GM12872 (cell line): ENCODE data around the gene MAML3.

Experiments
- CTCF ChIP-seq: IDR thresholded peaks from 3 replicates; pipeline ENCODE4 v1.5.1; 2011; ENCODE audit warnings: low read depth, mild to moderate bottlenecking, low read length, moderate library complexity; ENCODE audit not compliant: insufficient read depth

The MAML3 gene

GRCh38 chr4:139851133-139851532, 302.9 kb downstream of the MAML3 start:
- no peak for TF ChIP-seq CTCF

- no peak for TF ChIP-seq CTCF
Observed at GRCh38 chr4:139849219-139849618, 304.8 kb downstream of the MAML3 start.

- no peak for TF ChIP-seq CTCF
Observed at GRCh38 chr4:139848028-139848427, 306.0 kb downstream of the MAML3 start.

GRCh38 chr4:139847602-139848001, 306.4 kb downstream of the MAML3 start:
- TF ChIP-seq CTCF, result no peak

- no peak for TF ChIP-seq CTCF
Observed at GRCh38 chr4:139846766-139847165, 307.2 kb downstream of the MAML3 start.

- TF ChIP-seq CTCF, result no peak
Observed at GRCh38 chr4:139845453-139846093, 308.4 kb downstream of the MAML3 start.

GRCh38 chr4:139844459-139845036, 309.4 kb downstream of the MAML3 start:
- TF ChIP-seq CTCF, result no peak
